Stimulated activated CD4-positive, alpha-beta T cell treated with anti-CD3 and anti-CD28 coated beads, Interleukin-15, amount 100 ng/mL, for 1 hour (primary cell): ENCODE measurements around the gene KCNJ1.

ENCODE experiments used
- DNase-seq, 2 donors: peaks; one replicate each; pipeline ENCODE4 v3.0.0-alpha.2; 2020; ENCODE audit warnings: low read depth in 1 of 2, low spot score in 1 of 2

The KCNJ1 gene

GRCh38 chr11:128867277-128867676, at the start of gene KCNJ1:
TSS of gene KCNJ1 (minus strand) at chr11:128867296. CDS start at chr11:128840243, 27,053 bp downstream.
- no peak for DNase-seq

GRCh38 chr11:128916681-128917080, 49.6 kb upstream of the KCNJ1 start:
- no peak for DNase-seq

GRCh38 chr11:128916037-128916572, 49.0 kb upstream of the KCNJ1 start:
- no peak for DNase-seq

GRCh38 chr11:128915149-128915521, 48.0 kb upstream of the KCNJ1 start:
- DNase-seq = no peak

GRCh38 chr11:128914216-128915148, 47.4 kb upstream of the KCNJ1 start:
- DNase-seq = no peak

- DNase-seq = no peak
Measured at GRCh38 chr11:128913806-128914205, 46.7 kb upstream of the KCNJ1 start.

- DNase-seq = no peak
Measured at GRCh38 chr11:128911701-128912100, 44.6 kb upstream of the KCNJ1 start.

- no peak for DNase-seq
Measured at GRCh38 chr11:128911239-128911638, 44.1 kb upstream of the KCNJ1 start.

GRCh38 chr11:128910576-128910975, 43.5 kb upstream of the KCNJ1 start:
- no peak for DNase-seq

- no peak for DNase-seq
Measured at GRCh38 chr11:128909438-128910125, 42.5 kb upstream of the KCNJ1 start.

GRCh38 chr11:128908391-128909246, 41.5 kb upstream of the KCNJ1 start:
- DNase-seq = no peak

- no peak for DNase-seq
Measured at GRCh38 chr11:128907585-128907984, 40.5 kb upstream of the KCNJ1 start.

GRCh38 chr11:128906185-128907050, 39.3 kb upstream of the KCNJ1 start:
- DNase-seq = no peak

- DNase-seq = peak in 1 of 2 donors; percentile 14
Measured at GRCh38 chr11:128905345-128906184, 38.5 kb upstream of the KCNJ1 start.

GRCh38 chr11:128904656-128905344, 37.7 kb upstream of the KCNJ1 start:
- DNase-seq = no peak

GRCh38 chr11:128904303-128904655, 37.2 kb upstream of the KCNJ1 start:
- DNase-seq = no peak

GRCh38 chr11:128903248-128904061, 36.4 kb upstream of the KCNJ1 start:
- no peak for DNase-seq

GRCh38 chr11:128902515-128903066, 35.5 kb upstream of the KCNJ1 start:
- no peak for DNase-seq
